D721Med (cell line): Measurements from ENCODE around the gene GPR83.

Experiments used
- DNase-seq: peaks from one replicate; pipeline ENCODE4 v3.0.0; 2011; ENCODE audit warnings: low spot score; ENCODE audit not compliant: insufficient read length
- FAIRE-seq: peaks from 2 replicates; lab custom pipeline; 2011; peaks lifted over from hg19 to GRCh38; lab: Jason Lieb, UNC
- TF ChIP-seq, protein P1 (sequence below): IDR thresholded peaks from 2 replicates; pipeline ENCODE4 v1.5.1; 2012; ENCODE audit warnings: mild to moderate bottlenecking, control low read depth; ENCODE audit not compliant: insufficient read depth; ENCODE audit errors: missing control alignments

The GPR83 gene

DNA sequence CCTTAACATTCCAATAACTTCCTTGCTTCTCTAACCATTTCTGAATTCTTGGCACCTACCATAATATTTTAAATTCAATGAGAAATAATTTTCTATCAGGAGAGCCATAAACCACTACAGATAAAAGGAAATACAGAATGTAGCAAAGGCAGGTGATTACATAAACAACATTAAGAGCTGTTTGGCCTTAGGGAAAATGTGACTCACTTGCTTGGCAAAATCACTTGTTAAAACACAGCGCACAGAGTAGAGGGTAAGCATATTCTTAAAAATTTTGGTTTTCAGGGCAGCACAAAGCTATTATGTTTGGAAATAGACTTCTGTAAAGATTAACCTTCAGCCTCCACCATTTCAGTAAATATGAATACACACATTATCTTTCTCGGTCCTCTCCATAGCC is 70.4 kb downstream of the GPR83 start:
- no peak for FAIRE-seq
- TF ChIP-seq, protein P1, sequence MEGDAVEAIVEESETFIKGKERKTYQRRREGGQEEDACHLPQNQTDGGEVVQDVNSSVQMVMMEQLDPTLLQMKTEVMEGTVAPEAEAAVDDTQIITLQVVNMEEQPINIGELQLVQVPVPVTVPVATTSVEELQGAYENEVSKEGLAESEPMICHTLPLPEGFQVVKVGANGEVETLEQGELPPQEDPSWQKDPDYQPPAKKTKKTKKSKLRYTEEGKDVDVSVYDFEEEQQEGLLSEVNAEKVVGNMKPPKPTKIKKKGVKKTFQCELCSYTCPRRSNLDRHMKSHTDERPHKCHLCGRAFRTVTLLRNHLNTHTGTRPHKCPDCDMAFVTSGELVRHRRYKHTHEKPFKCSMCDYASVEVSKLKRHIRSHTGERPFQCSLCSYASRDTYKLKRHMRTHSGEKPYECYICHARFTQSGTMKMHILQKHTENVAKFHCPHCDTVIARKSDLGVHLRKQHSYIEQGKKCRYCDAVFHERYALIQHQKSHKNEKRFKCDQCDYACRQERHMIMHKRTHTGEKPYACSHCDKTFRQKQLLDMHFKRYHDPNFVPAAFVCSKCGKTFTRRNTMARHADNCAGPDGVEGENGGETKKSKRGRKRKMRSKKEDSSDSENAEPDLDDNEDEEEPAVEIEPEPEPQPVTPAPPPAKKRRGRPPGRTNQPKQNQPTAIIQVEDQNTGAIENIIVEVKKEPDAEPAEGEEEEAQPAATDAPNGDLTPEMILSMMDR, result no peak
- no peak for DNase-seq

DNA sequence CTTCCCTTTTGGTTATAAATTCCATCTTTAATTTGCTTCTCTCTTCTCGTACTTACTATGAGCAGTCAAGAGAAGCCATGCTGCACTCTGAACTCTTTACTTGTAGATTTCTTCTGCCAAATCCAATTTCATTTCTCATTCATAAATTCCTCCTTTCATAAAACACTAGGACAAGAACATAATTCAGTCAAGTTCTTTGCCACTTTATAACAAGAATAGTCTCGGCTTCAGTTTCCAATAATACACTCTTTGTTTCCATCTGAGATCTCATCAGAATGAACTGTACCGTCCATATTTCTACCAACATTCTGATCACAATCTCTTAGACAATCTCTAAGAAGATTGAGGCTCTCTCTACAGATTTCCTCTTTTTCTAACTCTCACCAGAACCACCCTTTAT is 71.7 kb downstream of the GPR83 start:
- TF ChIP-seq, protein P1, result no peak
- DNase-seq (no peak), FAIRE-seq (no peak)

DNA sequence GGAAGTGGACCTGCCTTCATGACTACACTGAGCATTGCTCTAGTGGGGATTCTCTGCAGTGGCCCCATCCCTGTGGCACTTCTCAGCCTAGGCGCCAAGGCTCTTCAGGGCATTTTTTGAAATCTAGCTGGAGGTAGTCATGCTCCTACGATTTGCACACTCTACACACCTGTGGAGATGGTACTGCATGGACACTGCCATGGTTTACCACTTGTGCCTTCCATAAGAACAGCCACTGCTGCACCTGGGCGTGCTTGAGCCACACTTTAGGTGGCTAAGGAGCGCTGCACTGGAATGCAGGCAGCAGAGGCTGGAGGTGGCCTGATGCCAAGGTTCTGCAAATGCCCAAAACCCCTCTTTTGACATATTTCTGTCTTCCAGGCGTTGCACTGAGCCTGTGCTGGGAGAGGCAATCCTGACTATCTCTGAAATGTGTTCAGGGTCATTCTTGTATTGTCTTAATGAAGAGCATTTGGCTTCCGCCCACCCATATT is 72.6 kb downstream of the GPR83 start:
- DNase-seq (no peak), FAIRE-seq (no peak)
- TF ChIP-seq, protein P1, result no peak
